ENCODE results near the gene CHST8.
A peak's percentile ranks its signal among the peaks of the same experiment; 100 is the strongest.
"Not testable (repeated sequence)": the region's sequence is repeated elsewhere in the genome, so short reads cannot be mapped to it uniquely, and the experiment has no call there.

Gene CHST8

DNA sequence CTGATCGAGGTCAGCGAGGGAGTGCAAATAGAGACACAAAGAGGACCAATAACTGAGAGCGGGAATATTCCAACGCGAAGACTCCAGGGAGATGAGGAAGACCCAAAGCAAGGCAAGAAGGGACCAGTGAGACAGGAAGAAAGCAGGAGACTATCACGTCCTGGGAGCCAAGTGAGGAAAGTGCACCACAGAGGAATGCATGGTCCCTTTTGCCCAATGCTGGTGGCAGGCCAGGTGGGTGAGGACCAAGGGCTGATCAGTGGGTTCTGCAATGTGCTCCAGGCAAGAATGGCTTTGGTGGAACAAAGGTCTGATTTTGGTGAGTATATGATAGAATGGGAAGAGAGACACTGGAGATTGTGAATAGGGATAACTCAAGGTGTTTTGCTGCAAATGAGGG is 25.4 kb downstream of the CHST8 start:
- DNase-seq = no peak

- no peak for DNase-seq
Observed at GRCh38 chr19:33649627-33650305, 28.0 kb downstream of the CHST8 start.

- no peak for DNase-seq
Observed at GRCh38 chr19:33653684-33654083, 31.9 kb downstream of the CHST8 start.

- no peak for DNase-seq
Observed at GRCh38 chr19:33654840-33655508, 33.2 kb downstream of the CHST8 start.

- DNase-seq = no peak
Observed at GRCh38 chr19:33659835-33660234, 38.1 kb downstream of the CHST8 start.

DNA sequence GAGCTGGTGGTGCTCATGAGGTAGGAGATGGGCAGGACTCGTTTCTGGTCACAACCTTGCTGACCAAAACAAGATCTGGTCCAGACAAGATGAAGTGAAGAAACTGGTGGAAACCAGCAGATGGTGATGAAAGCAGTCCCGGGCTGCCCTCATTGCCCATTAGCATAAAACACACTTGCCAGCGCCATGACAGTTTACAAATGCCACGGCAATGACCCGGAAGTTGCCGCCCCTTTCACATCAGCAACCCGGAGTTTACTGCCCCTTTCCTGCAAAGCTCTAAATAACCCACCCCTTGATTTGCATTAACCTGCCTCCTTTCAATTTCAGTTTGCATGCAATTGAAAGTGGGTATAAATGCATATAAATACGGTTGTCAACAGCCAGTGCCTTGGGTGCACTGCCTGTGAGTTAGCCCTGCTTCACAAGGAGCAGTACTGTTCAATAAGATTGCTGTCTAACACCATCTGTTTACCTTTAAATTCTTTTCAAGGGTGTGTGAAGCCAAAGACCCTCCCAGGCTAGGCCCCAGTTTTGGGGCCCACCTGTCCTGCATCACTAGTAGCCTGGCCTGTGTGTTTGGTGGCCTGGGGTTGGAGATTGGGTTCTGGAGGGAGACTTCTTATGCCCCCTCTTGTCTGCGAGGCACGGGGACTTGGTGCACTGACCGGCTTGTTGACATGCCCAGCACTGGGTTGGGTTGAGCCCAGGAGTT is 38.8 kb downstream of the CHST8 start:
- DNase-seq = no peak

GRCh38 chr19:33661336-33661735 is 39.6 kb downstream of the CHST8 start:
- no peak for DNase-seq

DNA sequence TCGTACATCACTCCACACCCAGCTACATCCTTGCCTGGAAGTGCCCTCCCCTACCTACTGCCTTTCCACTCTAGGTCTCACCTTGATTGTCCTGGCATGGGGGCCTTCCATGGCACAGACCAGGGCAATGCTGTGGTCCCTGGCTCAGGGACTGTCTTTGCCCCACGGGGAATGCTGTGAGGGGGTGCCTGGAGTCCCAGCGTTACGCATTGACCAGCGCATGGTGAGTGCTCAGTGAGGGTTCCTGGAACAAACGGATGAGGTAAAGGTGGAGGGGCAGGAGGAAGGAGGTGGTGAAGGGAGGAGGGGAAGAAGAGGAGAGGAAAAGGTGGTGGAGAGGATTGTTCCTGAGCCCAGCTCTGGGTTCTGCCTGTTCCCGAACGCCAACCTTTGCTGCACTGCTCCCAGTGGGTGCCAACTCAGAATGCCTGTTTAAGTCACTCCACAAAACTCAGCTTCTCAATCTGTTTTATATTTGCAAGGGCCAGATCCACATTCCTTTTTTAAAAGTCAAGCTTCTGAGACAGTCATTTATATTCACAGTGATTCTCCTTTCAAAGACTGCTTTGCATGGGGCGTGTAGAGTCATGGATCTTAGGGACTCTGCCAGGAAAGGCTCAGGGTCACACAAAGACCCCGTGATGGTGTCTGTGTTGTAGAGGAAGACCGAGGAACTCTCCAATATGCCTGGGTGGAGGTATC is 40.8 kb downstream of the CHST8 start:
- DNase-seq = no peak

GRCh38 chr19:33663316-33663715 is 41.6 kb downstream of the CHST8 start:
- DNase-seq = not testable (repeated sequence)

GRCh38 chr19:33664744-33665143 is 43.0 kb downstream of the CHST8 start:
- DNase-seq = no peak

DNA sequence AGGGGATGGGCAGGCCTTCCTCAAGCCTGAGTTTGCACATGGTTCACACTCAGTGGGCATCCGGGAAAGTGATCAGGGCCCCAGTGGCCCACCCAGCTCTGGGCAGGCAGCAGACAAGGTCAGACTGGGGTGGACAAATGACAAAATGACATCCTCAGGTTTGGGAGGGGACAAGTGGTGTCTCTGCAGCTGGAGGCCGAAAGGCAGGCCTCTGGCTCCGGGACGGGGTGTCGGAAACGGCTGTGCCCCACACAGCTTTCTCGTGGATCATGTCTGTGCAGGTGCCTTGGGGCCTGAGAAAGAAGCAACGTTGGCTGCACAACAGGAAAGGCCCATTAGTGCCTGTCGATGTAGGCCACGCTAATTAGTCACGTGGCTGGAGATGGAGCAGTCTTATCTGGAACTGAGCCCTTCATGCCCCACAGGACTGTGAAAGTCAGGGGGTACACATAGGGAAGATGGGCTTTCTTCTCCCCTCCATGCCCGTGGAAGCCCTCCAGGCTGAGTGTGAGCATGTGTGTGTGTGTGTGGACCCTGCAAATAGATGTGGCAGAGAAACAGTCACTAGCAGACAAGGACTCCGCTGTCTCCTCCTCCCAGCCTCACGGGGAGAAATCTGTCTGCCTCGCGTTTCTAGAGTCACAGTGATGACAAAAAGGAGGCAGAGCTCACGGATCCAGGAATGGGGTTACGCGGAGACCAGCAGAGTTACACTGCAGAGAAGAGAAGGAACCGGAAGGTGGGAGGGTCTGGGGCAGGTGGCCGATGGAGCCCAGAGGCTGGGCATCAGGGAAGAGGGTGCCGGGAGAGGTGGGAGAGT is 44.2 kb downstream of the CHST8 start:
- DNase-seq = no peak

DNA sequence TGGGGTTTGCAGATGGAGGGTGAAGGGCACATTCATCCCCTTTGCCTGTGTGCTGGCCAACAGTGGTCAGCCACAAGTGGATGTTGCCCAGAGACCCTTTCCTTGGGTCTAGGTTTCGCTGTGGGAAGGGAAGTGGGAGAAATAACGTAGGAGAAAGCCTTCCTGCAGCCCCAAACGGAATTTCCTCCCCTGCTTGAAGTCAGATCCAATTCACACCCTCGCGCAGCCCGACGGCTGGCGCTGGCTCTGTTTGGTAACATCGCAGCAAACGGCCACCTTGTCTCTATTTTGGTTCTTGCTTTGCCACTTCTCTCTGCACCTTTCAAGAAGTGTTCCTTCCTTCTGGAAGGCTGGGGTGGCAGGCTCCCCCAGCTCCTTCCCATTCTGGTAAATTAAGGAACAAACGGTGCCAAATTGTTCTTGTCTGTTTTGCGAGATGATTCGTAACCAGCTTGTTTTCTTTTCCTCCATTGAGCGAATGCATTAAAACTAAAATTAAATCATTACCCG is 45.4 kb downstream of the CHST8 start:
- no peak for DNase-seq

GRCh38 chr19:33667881-33668280 is 46.1 kb downstream of the CHST8 start:
- DNase-seq = no peak

- no peak for DNase-seq
Observed at GRCh38 chr19:33668968-33669367, 47.2 kb downstream of the CHST8 start.

- no peak for DNase-seq
Observed at GRCh38 chr19:33669376-33669775, 47.6 kb downstream of the CHST8 start.

DNA sequence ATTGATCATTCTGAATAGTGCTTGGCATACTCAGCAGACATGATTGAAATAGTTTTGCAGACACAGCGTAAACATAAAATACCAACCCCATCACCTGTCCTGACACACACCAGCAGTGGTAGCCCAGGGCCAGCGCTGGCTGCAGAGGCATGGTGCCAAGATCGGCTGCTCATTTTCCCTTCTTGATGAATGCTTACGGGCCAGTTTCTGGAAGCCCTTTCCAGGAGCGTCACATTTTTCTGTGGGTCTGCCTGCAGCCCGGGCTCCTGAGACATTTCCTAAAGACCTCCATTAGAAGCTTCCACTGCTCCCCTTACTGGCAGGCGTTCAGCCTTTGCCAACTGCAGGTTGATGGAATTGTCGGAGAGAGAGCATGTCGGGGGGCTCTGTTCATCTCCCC is 48.6 kb downstream of the CHST8 start:
- DNase-seq = no peak

- DNase-seq = no peak
Observed at GRCh38 chr19:33671211-33671610, 49.5 kb downstream of the CHST8 start.

GRCh38 chr19:33673258-33673875 is 51.6 kb downstream of the CHST8 start:
- DNase-seq = no peak

- no peak for DNase-seq
Observed at GRCh38 chr19:33673996-33674625, 52.4 kb downstream of the CHST8 start.

DNA sequence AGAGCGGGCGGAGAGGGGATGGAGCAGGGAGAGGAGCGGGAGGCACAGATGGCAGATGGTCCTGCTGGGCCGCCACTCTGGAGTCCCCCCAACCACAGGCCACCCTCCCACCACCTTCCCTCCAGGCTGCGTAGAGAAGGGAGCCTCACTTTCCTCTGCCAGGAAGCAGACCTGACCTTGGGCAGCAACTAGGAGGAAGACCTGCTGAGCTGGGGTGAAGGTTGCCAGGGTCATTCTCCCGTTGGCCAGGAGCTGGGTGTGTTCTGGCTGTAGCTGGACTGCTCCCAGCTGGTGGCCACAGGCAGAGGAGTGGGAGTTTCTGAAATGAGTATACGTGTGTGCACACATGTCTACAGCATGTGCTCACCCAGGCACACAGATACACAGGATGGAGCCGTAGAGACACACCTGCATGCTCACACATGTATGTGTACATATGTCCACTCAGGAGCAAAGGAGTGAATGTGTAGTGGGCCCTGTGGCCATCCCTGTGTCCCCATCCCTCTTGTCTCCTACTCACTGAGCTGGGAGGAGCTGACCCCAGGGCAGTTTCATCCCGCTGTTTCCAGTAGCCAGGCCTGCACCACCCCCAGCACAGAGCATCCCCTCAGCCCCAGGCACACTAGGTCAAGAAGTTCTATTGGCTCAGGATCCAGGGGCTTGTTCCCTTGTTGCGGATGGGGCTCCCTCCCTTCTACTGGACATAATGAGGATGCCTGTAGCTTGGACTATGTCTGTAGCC is 53.0 kb downstream of the CHST8 start:
- peak; percentile 26 for DNase-seq

Data from NCI-H1092 treated with DMSO at 0.1 percent for 48 hours (cell line).